AG09309 (cell line): Measurements from ENCODE around the gene NKAIN4.

ENCODE experiments used
- DNase-seq: peaks from one replicate; pipeline ENCODE4 v3.0.0-alpha.2; 2010; ENCODE audit warnings: low read depth
- H3K4me3 ChIP-seq: 2 replicates; pipeline ENCODE4 v1.5.1; 2011; ENCODE audit warnings: mild to moderate bottlenecking, low read depth, low read length, moderate library complexity; ENCODE audit not compliant: control insufficient read depth
- TF ChIP-seq, protein P1 (sequence below): IDR thresholded peaks from 2 replicates; pipeline ENCODE4 v1.5.1; 2011; ENCODE audit warnings: mild to moderate bottlenecking, low read depth, low read length, inconsistent platforms; ENCODE audit not compliant: insufficient read depth, control insufficient read depth; ENCODE audit errors: missing control alignments

Gene NKAIN4

DNA sequence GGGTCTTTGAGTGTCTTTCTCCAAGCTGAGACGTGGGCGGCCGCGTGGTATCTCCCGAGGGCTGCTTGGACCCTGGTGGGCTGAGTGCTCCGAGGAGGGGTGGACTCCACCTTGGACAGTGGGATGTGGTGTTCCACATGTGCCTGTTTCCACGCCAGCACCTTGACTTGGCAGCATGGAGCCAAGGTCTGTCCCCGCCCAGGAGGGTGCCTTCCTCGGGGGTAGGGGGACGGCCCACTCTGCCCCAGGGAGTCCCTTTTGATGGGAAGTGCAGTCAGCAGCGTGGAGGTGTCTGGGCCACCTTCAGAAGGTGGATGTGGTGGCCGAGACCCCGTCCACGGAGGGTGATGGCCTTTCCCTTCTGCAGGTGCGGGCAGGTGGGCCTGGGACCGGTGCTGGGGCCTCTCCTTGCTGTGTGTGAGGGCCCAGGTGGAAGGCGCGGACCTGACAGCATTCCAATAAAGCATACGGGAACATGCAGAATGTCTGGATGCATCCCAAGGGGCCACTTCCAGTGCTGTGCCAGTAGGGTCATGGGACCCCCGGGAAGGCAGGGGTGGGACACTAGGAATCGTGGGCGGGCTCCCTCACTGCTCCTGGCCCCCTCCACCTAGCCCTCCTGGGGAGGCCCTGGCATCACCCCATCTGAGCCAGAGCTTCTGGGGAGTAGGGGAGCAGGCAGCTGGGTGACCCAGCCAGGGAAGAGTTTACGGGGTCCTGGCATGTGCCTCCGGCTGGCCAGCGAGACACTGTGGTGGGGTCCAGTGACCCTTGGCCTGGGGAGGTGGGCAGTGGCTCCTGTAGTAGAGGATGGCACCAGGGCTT, 35.3 kb upstream of the NKAIN4 start:
- H3K4me3 ChIP-seq: no peak overlapping the region
- TF ChIP-seq, protein P1, sequence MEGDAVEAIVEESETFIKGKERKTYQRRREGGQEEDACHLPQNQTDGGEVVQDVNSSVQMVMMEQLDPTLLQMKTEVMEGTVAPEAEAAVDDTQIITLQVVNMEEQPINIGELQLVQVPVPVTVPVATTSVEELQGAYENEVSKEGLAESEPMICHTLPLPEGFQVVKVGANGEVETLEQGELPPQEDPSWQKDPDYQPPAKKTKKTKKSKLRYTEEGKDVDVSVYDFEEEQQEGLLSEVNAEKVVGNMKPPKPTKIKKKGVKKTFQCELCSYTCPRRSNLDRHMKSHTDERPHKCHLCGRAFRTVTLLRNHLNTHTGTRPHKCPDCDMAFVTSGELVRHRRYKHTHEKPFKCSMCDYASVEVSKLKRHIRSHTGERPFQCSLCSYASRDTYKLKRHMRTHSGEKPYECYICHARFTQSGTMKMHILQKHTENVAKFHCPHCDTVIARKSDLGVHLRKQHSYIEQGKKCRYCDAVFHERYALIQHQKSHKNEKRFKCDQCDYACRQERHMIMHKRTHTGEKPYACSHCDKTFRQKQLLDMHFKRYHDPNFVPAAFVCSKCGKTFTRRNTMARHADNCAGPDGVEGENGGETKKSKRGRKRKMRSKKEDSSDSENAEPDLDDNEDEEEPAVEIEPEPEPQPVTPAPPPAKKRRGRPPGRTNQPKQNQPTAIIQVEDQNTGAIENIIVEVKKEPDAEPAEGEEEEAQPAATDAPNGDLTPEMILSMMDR: no peak
- no peak for DNase-seq

DNA sequence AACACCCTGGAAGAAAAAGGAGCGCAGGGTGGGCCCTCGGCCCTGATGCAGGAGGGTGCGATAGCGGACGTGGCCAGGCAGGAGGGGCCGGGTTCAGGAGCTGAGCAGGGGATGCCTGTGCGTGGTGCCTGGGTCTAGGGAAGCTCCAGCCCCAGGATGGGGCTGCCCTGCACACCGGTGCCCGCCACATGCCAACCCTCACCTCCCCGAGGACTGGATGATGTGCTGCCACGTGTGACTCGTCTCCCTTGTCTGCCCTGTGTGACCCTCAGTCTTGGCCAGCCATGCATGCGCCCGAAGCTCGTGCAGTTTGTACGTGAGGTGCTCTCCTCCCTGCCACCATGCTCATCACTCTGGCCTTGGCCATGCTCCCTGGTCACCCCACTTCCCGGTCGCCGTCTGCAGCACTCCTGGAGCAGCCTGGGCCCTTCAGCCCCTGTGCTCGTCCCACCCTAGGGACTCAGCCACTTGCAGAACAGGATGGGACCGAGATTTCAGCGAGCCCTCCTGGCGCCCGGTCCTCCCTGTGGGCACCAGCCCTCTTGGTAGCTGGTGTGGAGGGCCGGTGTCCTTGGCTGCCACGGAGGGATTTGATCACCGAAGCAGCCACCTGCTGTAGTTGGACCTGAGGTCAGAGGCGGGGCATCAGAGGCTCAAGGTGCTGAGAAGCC, 34.5 kb upstream of the NKAIN4 start:
- DNase-seq: no peak
- H3K4me3 ChIP-seq: no peak overlapping the region
- TF ChIP-seq, protein P1: no peak

DNA sequence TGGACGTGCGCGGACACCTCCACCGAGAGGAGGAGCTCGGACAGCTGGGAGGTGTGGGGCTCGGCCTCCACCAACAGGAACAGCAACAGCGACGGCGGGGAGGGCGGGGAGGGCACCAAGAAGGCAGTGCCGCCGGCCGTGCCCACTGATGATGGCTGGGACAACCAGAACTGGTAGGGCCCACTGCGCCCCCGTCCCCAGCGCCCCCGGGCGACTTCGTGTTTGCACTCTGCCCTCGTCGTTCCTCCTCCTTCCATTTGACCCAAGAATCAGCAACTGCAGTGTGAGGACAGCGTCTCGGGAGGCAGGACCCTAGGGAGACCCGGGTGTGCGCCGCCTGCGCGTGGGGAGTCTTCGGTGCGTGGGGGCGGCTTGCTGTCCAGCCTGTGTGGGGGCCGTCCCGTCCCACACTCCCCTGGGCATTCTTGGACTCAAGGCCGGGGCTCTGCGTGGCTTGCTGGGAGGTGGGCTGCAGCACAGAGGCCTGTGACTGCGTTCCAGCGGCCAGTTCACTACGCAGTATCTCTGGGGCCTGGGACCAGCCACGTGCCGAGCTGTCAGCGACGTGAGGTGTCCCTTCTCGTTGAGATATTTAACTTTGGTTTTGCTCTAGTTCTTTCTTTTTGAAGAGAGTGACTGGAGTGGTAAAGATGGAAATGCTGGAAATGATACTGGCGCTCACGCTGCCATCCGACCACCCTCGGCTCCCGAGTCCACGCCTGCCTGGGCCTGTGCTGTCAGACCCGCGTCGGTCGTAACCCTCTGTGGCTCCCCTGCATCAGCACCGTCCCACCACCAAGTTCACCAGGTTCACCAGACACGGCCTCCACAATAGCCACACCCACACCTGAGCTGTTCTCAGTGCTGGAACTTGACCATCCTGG, 33.7 kb upstream of the NKAIN4 start:
- no peak overlapping the region for H3K4me3 ChIP-seq
- TF ChIP-seq, protein P1: no peak
- no peak for DNase-seq

GRCh38 chr20:63286781-63287696, 32.8 kb upstream of the NKAIN4 start:
- TF ChIP-seq, protein P1: no peak
- no peak for DNase-seq
- H3K4me3 ChIP-seq: no peak overlapping the region

DNA sequence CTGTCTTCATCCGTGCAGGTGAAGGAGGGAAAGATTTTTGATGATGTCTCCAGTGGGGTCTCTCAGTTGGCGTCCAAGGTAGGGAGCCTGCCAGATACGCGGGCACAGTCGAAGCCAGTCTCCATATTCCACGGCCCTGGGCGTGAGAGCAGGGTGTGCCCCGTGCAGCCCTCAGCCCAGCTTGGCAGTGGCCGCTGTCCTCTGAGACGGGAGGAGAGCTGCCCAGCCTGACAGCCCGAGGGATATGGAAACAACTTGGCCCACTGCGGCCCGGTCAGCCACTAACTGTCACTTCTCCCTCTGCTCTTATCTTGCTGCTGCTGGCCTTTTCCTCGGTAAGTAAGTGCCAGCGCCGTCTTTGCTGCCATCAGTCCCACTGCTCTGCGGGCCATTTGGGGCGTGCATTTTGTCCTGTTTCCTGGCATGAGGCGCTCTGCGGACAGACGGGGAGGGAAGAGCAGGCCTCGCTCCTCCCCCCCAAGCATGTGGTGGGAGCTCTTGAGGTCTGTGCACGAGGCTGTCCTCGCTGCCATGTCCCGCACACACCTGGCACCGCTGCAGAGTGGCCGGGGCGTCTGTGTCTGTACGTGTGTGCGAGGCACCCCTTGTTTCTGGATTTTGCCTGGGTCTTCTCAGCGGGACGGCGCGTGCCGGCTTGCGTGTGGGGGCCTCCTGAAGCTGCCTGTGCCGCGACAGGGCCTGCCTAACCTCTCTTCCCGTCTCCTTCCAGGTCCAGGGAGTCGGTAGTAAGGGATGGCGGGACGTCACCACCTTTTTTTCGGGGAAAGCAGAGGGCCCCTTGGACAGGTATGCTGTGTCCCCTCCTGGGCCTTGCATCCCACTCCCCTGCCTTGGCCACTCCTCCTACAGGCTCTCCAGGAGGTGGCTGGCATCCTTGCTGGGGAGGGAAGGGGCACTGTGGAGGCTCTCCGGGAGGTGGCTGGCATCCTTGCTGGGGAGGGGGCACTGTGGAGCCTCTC, 31.7 kb upstream of the NKAIN4 start:
- TF ChIP-seq, protein P1: no peak
- no peak overlapping the region for H3K4me3 ChIP-seq
- no peak for DNase-seq
